Astrocyte (in vitro differentiated cells and primary cell): ENCODE measurements around the gene RPSA. TPM values are rescaled to one million over a fixed set of nuclear protein-coding genes. Genes with fewer than 3 reads are reported as not detected.
"Not testable (repeated sequence)": the region's sequence is repeated elsewhere in the genome, so short reads cannot be mapped to it uniquely, and the experiment has no call there.

Experiments
- DNase-seq: peaks from one replicate; pipeline ENCODE4 v3.0.0-alpha.2; 2010; ENCODE audit warnings: low read depth
- FAIRE-seq: peaks from 2 replicates; lab custom pipeline; 2011; peaks lifted over from hg19 to GRCh38; lab: Jason Lieb, UNC
- H2AFZ ChIP-seq: 2 replicates; pipeline ENCODE4 v1.6.0; 2012; ENCODE audit warnings: low read depth, low read length, inconsistent platforms
- H3K27ac ChIP-seq: 2 replicates; pipeline ENCODE4 v1.5.1; 2011; ENCODE audit warnings: low read depth, low read length, inconsistent platforms
- H3K27me3 ChIP-seq: 2 replicates; pipeline ENCODE4 v1.6.0; 2011; ENCODE audit warnings: low read length, inconsistent platforms; ENCODE audit not compliant: insufficient read depth
- H3K36me3 ChIP-seq: 2 replicates; pipeline ENCODE4 v1.5.1; 2011; ENCODE audit warnings: low read length, inconsistent platforms; ENCODE audit not compliant: insufficient read depth
- H3K4me1 ChIP-seq: 2 replicates; pipeline ENCODE4 v1.5.1; 2011; ENCODE audit warnings: low read length, inconsistent platforms; ENCODE audit not compliant: insufficient read depth
- H3K4me2 ChIP-seq: 2 replicates; pipeline ENCODE4 v1.6.0; 2012; ENCODE audit warnings: low read length, inconsistent platforms
- H3K4me3 ChIP-seq: 2 replicates; pipeline ENCODE4 v1.5.1; 2011; ENCODE audit warnings: low read depth, mild to moderate bottlenecking, low read length, inconsistent platforms; ENCODE audit not compliant: insufficient read depth
- H3K79me2 ChIP-seq: 2 replicates; pipeline ENCODE4 v1.6.0; 2012; ENCODE audit warnings: mild to moderate bottlenecking, low read length, inconsistent platforms; ENCODE audit not compliant: insufficient read depth
- H3K9ac ChIP-seq: 2 replicates; pipeline ENCODE4 v1.6.0; 2012; ENCODE audit warnings: mild to moderate bottlenecking, low read length, inconsistent platforms
- H3K9me3 ChIP-seq: 2 replicates; pipeline ENCODE4 v1.5.1; 2012; ENCODE audit warnings: low read depth, mild to moderate bottlenecking, low read length, inconsistent platforms; ENCODE audit not compliant: insufficient read depth
- H4K20me1 ChIP-seq: 2 replicates; pipeline ENCODE4 v1.6.0; 2012; ENCODE audit warnings: low read length, inconsistent platforms; ENCODE audit not compliant: insufficient read depth
- H3K27ac Mint-ChIP-seq: one replicate; pipeline ENCODE4 v1.8.0; 2021; ENCODE audit warnings: mild to moderate bottlenecking, mixed read lengths; ENCODE audit not compliant: unreplicated experiment
- H3K27me3 Mint-ChIP-seq: one replicate; pipeline ENCODE4 v1.8.0; 2021; ENCODE audit warnings: low read depth, mixed read lengths; ENCODE audit not compliant: unreplicated experiment
- H3K36me3 Mint-ChIP-seq: one replicate; pipeline ENCODE4 v1.8.0; 2021; ENCODE audit warnings: low read depth, mixed read lengths; ENCODE audit not compliant: unreplicated experiment
- H3K4me1 Mint-ChIP-seq: one replicate; pipeline ENCODE4 v1.8.0; 2021; ENCODE audit warnings: low read depth, mixed read lengths; ENCODE audit not compliant: unreplicated experiment
- H3K4me3 Mint-ChIP-seq: one replicate; pipeline ENCODE4 v1.8.0; 2021; ENCODE audit warnings: mild to moderate bottlenecking, moderate library complexity, mixed read lengths; ENCODE audit not compliant: unreplicated experiment
- H3K9me3 Mint-ChIP-seq: one replicate; pipeline ENCODE4 v1.8.0; 2021; ENCODE audit warnings: mild to moderate bottlenecking, mixed read lengths; ENCODE audit not compliant: unreplicated experiment
- EZH2 ChIP-seq: IDR thresholded peaks from 2 replicates; pipeline ENCODE4 v1.6.1; 2012; ENCODE audit warnings: mild to moderate bottlenecking, low read length, inconsistent platforms; ENCODE audit not compliant: insufficient read depth
- total RNA-seq: library from RNA; stranded (reverse); gene quantifications from 2 replicates; pipeline ENCODE4 v1.2.1, GENCODE V29; 2021
- TF ChIP-seq, protein P1 (sequence below): IDR thresholded peaks from 2 replicates; pipeline ENCODE4 v1.5.1; 2011; ENCODE audit warnings: low read depth, mild to moderate bottlenecking, inconsistent platforms, low read length, moderate library complexity; ENCODE audit not compliant: insufficient read depth

RPSA gene
- total RNA-seq, 1 donor from 2014 or later = 1,004 TPM

DNA sequence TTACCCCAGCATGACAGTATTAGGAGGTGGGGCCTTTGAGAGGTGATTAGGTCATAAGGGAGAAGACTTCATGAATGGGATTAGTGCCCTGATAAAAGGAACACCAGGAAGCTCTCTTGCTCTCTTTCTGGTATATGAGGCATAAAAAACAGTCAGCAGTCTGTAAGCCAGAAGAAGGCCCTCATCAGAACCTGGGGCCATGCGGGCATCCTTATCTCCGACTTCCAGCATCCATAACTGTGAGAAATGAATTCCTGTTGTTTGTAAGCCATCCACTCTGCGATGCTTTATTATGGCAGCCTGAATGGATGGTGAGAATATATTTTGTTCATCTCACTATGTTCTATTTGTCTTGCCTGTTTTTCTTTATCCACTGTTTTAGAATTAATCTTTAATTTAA, 43.3 kb downstream of the RPSA start:
- Mint-ChIP-seq H3K9me3 (no peaks in the 10 kb centered on the region), H3K27me3 (no peaks in the 10 kb centered on the region), H3K27ac (no peak overlapping the region), H3K4me1 (peaks cover 8% of the 10 kb centered on the region), H3K36me3 (no peaks in the 10 kb centered on the region), H3K4me3 (no peak overlapping the region)
- Histone ChIP-seq H3K27ac (no peak overlapping the region), H4K20me1 (no peaks in the 10 kb centered on the region), H3K9ac (no peak overlapping the region), H3K9me3 (no peaks in the 10 kb centered on the region), H3K4me2 (no peak overlapping the region), H2AFZ (no peak overlapping the region), H3K79me2 (no peaks in the 10 kb centered on the region), H3K27me3 (peaks cover 2% of the 10 kb centered on the region), H3K36me3 (no peaks in the 10 kb centered on the region), H3K4me1 (no peaks in the 10 kb centered on the region), H3K4me3 (no peak overlapping the region)
- DNase-seq (no peak), FAIRE-seq (no peak)
- no peak for TF ChIP-seq EZH2

DNA sequence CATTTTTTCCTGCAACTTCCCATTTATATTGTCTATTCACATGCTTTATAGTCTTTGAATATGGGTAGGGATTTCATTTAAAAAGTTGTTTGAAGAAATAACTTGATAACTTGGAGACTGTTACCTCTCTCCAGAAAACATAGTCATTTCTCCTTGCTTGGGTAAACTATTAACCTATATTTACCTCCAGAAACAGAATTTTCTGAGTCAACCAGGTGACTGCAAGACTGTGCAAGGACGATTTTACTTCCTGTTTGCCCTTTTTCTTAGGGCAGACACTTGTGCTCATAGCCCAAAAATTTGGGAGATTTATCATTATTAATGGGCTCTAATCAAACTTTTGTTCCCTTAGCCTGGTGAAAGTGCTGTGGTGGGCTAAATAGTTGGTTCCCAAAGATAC, 46.6 kb downstream of the RPSA start:
- H3K4me3 ChIP-seq = no peak overlapping the region
- H2AFZ ChIP-seq = no peak overlapping the region
- H3K27ac ChIP-seq = no peak overlapping the region
- H3K9me3 ChIP-seq = no peaks in the 10 kb centered on the region
- no peaks in the 10 kb centered on the region for H3K27me3 ChIP-seq
- FAIRE-seq = no peak
- no peaks in the 10 kb centered on the region for H3K79me2 ChIP-seq
- no peaks in the 10 kb centered on the region for H4K20me1 ChIP-seq
- no peaks in the 10 kb centered on the region for H3K36me3 Mint-ChIP-seq
- no peak overlapping the region for H3K4me3 Mint-ChIP-seq
- H3K9ac ChIP-seq = no peak overlapping the region
- H3K27ac Mint-ChIP-seq = no peak overlapping the region
- no peak for DNase-seq
- no peaks in the 10 kb centered on the region for H3K36me3 ChIP-seq
- H3K4me2 ChIP-seq = no peak overlapping the region
- no peaks in the 10 kb centered on the region for H3K9me3 Mint-ChIP-seq
- H3K4me1 ChIP-seq = no peaks in the 10 kb centered on the region
- TF ChIP-seq EZH2 = no peak
- TF ChIP-seq, protein P1, sequence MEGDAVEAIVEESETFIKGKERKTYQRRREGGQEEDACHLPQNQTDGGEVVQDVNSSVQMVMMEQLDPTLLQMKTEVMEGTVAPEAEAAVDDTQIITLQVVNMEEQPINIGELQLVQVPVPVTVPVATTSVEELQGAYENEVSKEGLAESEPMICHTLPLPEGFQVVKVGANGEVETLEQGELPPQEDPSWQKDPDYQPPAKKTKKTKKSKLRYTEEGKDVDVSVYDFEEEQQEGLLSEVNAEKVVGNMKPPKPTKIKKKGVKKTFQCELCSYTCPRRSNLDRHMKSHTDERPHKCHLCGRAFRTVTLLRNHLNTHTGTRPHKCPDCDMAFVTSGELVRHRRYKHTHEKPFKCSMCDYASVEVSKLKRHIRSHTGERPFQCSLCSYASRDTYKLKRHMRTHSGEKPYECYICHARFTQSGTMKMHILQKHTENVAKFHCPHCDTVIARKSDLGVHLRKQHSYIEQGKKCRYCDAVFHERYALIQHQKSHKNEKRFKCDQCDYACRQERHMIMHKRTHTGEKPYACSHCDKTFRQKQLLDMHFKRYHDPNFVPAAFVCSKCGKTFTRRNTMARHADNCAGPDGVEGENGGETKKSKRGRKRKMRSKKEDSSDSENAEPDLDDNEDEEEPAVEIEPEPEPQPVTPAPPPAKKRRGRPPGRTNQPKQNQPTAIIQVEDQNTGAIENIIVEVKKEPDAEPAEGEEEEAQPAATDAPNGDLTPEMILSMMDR = no peak
- no peaks in the 10 kb centered on the region for H3K27me3 Mint-ChIP-seq
- no peaks in the 10 kb centered on the region for H3K4me1 Mint-ChIP-seq

DNA sequence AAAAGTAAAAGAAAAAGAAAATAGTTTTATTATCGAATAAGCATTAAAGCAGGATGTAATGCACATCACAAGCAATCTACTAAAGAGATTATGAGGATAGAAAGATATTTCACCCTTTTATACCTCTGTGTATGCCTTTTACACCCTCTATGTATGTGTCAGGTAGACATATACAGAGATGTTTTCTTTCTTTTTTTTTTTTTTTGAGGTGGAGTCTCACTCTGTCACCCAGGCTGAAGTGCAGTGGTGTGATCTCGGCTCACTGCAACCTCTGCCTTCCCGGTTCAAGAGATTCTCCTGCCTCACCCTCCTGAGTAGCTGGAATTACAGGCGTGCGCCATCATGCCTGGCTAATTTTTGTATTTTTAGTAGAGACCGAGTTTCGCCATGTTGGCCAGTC, 47.4 kb downstream of the RPSA start:
- not testable (repeated sequence) for H3K36me3 Mint-ChIP-seq, H3K9me3 Mint-ChIP-seq, FAIRE-seq

More for the DNA sequence above, 47.4 kb downstream of the RPSA start:
- not testable (repeated sequence) for DNase-seq, H3K4me1 Mint-ChIP-seq, H3K4me3 Mint-ChIP-seq, H3K27me3 ChIP-seq, H3K27ac Mint-ChIP-seq, H2AFZ ChIP-seq, H3K27ac ChIP-seq, H3K36me3 ChIP-seq, H3K4me2 ChIP-seq, H4K20me1 ChIP-seq, H3K79me2 ChIP-seq, H3K27me3 Mint-ChIP-seq, H3K4me1 ChIP-seq, H3K4me3 ChIP-seq, H3K9ac ChIP-seq, H3K9me3 ChIP-seq
